Esophagus squamous epithelium (tissue), 4 donors: Measurements from ENCODE around the gene DNAH2.

Experiments
- CTCF ChIP-seq, 6 experiments: fragments of 450-650 bp in 4 of 6; fragments of 200-600 bp in 2 of 6; sonication (generic) in 2 of 6; IDR thresholded peaks; one replicate each; pipeline ENCODE4 v1.5.1; 2016 to 2019; ENCODE audit warnings: antibody characterized with exemption in 6 of 6, mild to moderate bottlenecking in 4 of 6, moderate library complexity in 4 of 6
- POLR2A ChIP-seq, 4 donors: fragments of 450-650 bp; IDR thresholded peaks; one replicate each; pipeline ENCODE4 v1.6.1; 2017; ENCODE audit warnings: antibody characterized with exemption in 4 of 4, mild to moderate bottlenecking in 4 of 4, moderate library complexity in 3 of 4

DNA sequence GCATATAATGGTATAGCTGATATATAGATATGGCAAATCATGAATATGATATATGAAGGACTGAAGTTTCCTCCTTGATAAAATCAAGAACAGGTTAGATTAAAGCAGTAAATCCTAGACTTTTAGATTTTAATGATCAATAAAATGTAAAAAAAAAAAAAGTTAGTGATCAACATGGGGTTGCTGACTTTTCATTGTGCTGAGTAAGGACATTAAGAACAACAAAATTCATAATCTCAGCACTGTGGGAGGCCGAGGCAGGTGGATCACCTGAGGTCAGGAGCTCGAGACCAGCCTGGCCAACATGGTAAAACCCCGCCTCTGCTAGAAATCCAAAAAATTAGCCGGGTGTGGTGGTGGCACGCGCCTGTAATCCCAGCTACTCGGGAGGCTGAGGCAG is 160.7 kb downstream of the DNAH2 start:
- TF ChIP-seq POLR2A (IDR thresholded peaks at IDR 0.05) = no peak
- TF ChIP-seq CTCF (IDR thresholded peaks at IDR 0.05) = no peak
